Loucy (cell line): Measurements from ENCODE around the gene SYT7.

Experiments
- H2AFZ ChIP-seq: fragments of 200-600 bp; sonication (generic); 2 replicates; pipeline ENCODE4 v1.6.0; 2016; ENCODE audit warnings: antibody characterized with exemption, mild to moderate bottlenecking, low read length, moderate library complexity
- H3F3A ChIP-seq: fragments of 200-600 bp; 2 replicates; pipeline ENCODE4 v1.6.0; 2016; ENCODE audit warnings: antibody characterized with exemption, low read depth, mild to moderate bottlenecking
- H3K27me3 ChIP-seq: fragments of 200-600 bp; sonication (generic); 2 replicates; pipeline ENCODE4 v1.6.1; 2014; ENCODE audit warnings: low read length, mild to moderate bottlenecking; ENCODE audit not compliant: insufficient read depth, poor library complexity, severe bottlenecking
- H3K36me3 ChIP-seq: fragments of 200-600 bp; sonication (generic); 2 replicates; pipeline ENCODE4 v1.6.1; 2016; ENCODE audit warnings: low read length; ENCODE audit not compliant: insufficient read depth
- H3K4me1 ChIP-seq: fragments of 200-600 bp; sonication (generic); 2 replicates; pipeline ENCODE4 v1.5.1; 2014; ENCODE audit warnings: low read length, mild to moderate bottlenecking; ENCODE audit not compliant: insufficient read depth, poor library complexity, severe bottlenecking
- H3K4me2 ChIP-seq: fragments of 200-600 bp; sonication (generic); 2 replicates; pipeline ENCODE4 v1.6.0; 2014; ENCODE audit warnings: antibody characterized with exemption, low read length, low read depth, mild to moderate bottlenecking; ENCODE audit not compliant: poor library complexity, severe bottlenecking
- H3K4me3 ChIP-seq: fragments of 200-600 bp; sonication (generic); 2 replicates; pipeline ENCODE4 v1.5.1; 2014; ENCODE audit warnings: low read length, mild to moderate bottlenecking, mixed read lengths; ENCODE audit not compliant: poor library complexity, severe bottlenecking
- H3K79me2 ChIP-seq: fragments of 200-600 bp; sonication (generic); 2 replicates; pipeline ENCODE4 v1.6.1; 2014; ENCODE audit warnings: low read length; ENCODE audit not compliant: insufficient read depth
- H3K9ac ChIP-seq: fragments of 200-600 bp; sonication (generic); 2 replicates; pipeline ENCODE4 v1.6.0; 2014; ENCODE audit warnings: mild to moderate bottlenecking, low read depth, low read length, moderate library complexity; ENCODE audit not compliant: poor library complexity, severe bottlenecking
- H3K9me2 ChIP-seq: fragments of 200-600 bp; sonication (generic); replicated peaks from 2 replicates; pipeline ENCODE4 v1.6.1; 2016; ENCODE audit warnings: low read depth, low read length, mixed read lengths
- H3K9me3 ChIP-seq: fragments of 200-600 bp; sonication (generic); 2 replicates; pipeline ENCODE4 v1.6.1; 2014; ENCODE audit warnings: mild to moderate bottlenecking, antibody characterized with exemption, low read length, low read depth; ENCODE audit not compliant: insufficient read depth
- H4K20me1 ChIP-seq: fragments of 200-600 bp; sonication (generic); 2 replicates; pipeline ENCODE4 v1.6.0; 2014; ENCODE audit warnings: antibody characterized with exemption, low read length, mild to moderate bottlenecking; ENCODE audit not compliant: insufficient read depth, poor library complexity, severe bottlenecking
- CTCF ChIP-seq: fragments of 200-600 bp; sonication (generic); conservative IDR thresholded peaks from 2 replicates; pipeline ENCODE4 v1.5.1; 2014; ENCODE audit warnings: mild to moderate bottlenecking, antibody characterized with exemption, low read length
- EZH2phosphoT487 ChIP-seq: fragments of 200-600 bp; IDR thresholded peaks from 2 replicates; pipeline ENCODE4 v1.6.1; 2018; ENCODE audit warnings: antibody characterized with exemption, mild to moderate bottlenecking, moderate library complexity, borderline replicate concordance

Gene SYT7

GRCh38 chr11:61496602-61497400 is 84.1 kb downstream of the SYT7 start:
- Histone ChIP-seq H3K9me3 (no peaks in the 10 kb centered on the region), H3K36me3 (no peaks in the 10 kb centered on the region), H3K4me2 (no peak overlapping the region), H2AFZ (no peak overlapping the region), H3K27me3 (no peaks in the 10 kb centered on the region), H3K4me3 (no peak overlapping the region), H3F3A (no peaks in the 10 kb centered on the region), H3K9me2 (no peaks in the 10 kb centered on the region), H3K79me2 (no peaks in the 10 kb centered on the region), H3K4me1 (no peaks in the 10 kb centered on the region), H3K9ac (no peak overlapping the region), H4K20me1 (no peaks in the 10 kb centered on the region)
- TF ChIP-seq CTCF (no peak), EZH2phosphoT487 (no peak)

GRCh38 chr11:61495801-61496601 is 84.9 kb downstream of the SYT7 start:
- H3K36me3 ChIP-seq = no peaks in the 10 kb centered on the region
- no peaks in the 10 kb centered on the region for H3K4me1 ChIP-seq
- no peaks in the 10 kb centered on the region for H4K20me1 ChIP-seq
- TF ChIP-seq CTCF = no peak
- TF ChIP-seq EZH2phosphoT487 = no peak
- no peak overlapping the region for H3K4me2 ChIP-seq
- no peak overlapping the region for H3K4me3 ChIP-seq
- H3K9me2 ChIP-seq = no peaks in the 10 kb centered on the region
- no peak overlapping the region for H2AFZ ChIP-seq
- no peak overlapping the region for H3K9ac ChIP-seq
- H3K9me3 ChIP-seq = no peaks in the 10 kb centered on the region
- no peaks in the 10 kb centered on the region for H3K27me3 ChIP-seq
- H3K79me2 ChIP-seq = no peaks in the 10 kb centered on the region
- no peaks in the 10 kb centered on the region for H3F3A ChIP-seq

GRCh38 chr11:61494381-61494961 is 86.4 kb downstream of the SYT7 start:
- Histone ChIP-seq H3K36me3 (no peaks in the 10 kb centered on the region), H3K9me2 (no peaks in the 10 kb centered on the region), H4K20me1 (no peaks in the 10 kb centered on the region), H3K9ac (no peak overlapping the region), H3K4me1 (no peaks in the 10 kb centered on the region), H3K4me2 (no peak overlapping the region), H3K79me2 (no peaks in the 10 kb centered on the region), H3K27me3 (no peaks in the 10 kb centered on the region), H3K4me3 (no peak overlapping the region), H2AFZ (no peak overlapping the region), H3K9me3 (no peaks in the 10 kb centered on the region), H3F3A (no peaks in the 10 kb centered on the region)
- no peak for TF ChIP-seq EZH2phosphoT487
- TF ChIP-seq CTCF = no peak
